ENCODE results near the gene ZNF438. TPM values are rescaled to one million over a fixed set of nuclear protein-coding genes. Genes with fewer than 3 reads are reported as not detected.
"Not testable (repeated sequence)": the region's sequence is repeated elsewhere in the genome, so short reads cannot be mapped to it uniquely, and the experiment has no call there.

Gene ZNF438
- total RNA-seq, 6 experiments from 2014 or later, result 3.0 to 4.6 (median 3.9) TPM

DNA sequence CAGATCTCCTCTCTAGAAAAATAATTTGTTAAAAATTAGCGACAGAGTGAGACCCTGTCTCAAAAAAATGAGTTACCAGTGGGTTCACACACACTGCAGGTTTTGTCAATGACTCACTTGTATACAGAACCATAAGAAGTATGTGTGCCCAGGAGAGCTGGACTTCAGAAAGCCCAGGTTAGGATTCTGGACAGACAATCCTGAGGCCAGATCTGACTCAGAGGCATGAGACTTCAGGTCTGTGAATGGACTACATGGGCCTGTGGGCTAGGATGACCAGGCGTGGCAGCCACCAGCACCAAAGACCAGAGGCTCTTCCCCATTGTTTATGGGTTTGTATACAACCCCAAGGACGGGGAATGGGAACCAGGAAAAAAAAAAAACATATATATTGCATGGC, 9.3 kb upstream of the ZNF438 start:
- no peaks in the 10 kb centered on the region for H3K9me3 Mint-ChIP-seq
- H3K36me3 Mint-ChIP-seq (ENCODE audit: low read depth), result peaks cover 6% of the 10 kb centered on the region; the same call in 1 of the 2 replicates
- peaks cover 1% of the 10 kb centered on the region; the same call in 1 of the 2 replicates for H3K27me3 Mint-ChIP-seq (ENCODE audit: insufficient read depth)
- no peak overlapping the region for H3K27ac Mint-ChIP-seq
- H3K4me3 Mint-ChIP-seq, result no peak overlapping the region
- DNase-seq, result no peak
- no peak for TF ChIP-seq CTCF (IDR thresholded peaks at IDR 0.05)
- peaks cover 15% of the 10 kb centered on the region for H3K4me1 Mint-ChIP-seq (ENCODE audit: low read depth)

DNA sequence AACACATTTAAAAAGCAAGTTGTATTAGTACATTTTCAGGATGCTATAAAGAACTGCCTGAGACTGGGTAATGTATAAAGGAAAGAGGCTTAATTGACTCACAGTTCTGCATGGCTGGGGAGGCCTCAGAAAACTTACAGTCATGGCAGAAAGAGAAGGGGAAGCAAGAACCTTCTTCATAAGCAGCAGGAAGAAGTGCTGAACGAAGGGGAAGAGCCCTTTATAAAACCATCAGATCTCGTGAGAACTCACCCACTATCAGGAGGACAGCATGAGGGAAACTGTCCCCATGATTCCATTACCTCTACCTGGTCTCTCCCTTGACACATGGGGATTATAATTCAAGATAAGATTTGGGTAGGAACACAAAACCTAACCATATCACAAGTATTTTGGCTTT, 7.3 kb upstream of the ZNF438 start:
- not testable (repeated sequence) for H3K9me3 Mint-ChIP-seq; H3K27ac Mint-ChIP-seq; H3K27me3 Mint-ChIP-seq (ENCODE audit: insufficient read depth); DNase-seq; H3K4me3 Mint-ChIP-seq; H3K36me3 Mint-ChIP-seq (ENCODE audit: low read depth)
- H3K4me1 Mint-ChIP-seq (ENCODE audit: low read depth), result peaks cover 33% of the 10 kb centered on the region

DNA sequence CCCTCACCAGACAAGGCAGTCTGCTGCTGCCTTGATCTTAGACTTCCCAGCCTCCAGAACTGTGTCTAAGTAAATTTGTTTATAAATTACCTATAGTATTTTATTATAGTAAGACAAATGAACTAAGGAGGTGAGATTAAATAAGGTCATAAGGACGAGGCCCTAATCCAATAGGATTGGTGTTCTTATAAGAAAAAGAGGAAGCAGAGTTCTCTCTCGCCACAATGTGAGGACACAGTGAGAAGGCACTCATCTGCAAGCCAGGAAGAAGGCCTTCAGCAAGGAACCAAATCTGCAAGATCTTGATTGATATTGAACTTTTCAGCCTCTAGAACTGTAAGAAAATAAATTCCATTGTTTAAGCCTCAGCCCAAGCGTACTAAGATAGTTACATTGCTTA, 6.1 kb upstream of the ZNF438 start:
- H3K27ac Mint-ChIP-seq, result no peak overlapping the region
- peaks cover 43% of the 10 kb centered on the region for H3K4me1 Mint-ChIP-seq (ENCODE audit: low read depth)
- H3K4me3 Mint-ChIP-seq, result no peak overlapping the region
- H3K27me3 Mint-ChIP-seq (ENCODE audit: insufficient read depth), result peaks cover 1% of the 10 kb centered on the region; the same call in 1 of the 2 replicates
- no peak for DNase-seq
- H3K9me3 Mint-ChIP-seq, result no peaks in the 10 kb centered on the region
- TF ChIP-seq CTCF (IDR thresholded peaks at IDR 0.05), result no peak
- H3K36me3 Mint-ChIP-seq (ENCODE audit: low read depth), result no peaks in the 10 kb centered on the region

- Mint-ChIP-seq H3K9me3 (no peaks in the 10 kb centered on the region), H3K4me3 (no peak overlapping the region), H3K36me3 (ENCODE audit: low read depth) (no peaks in the 10 kb centered on the region), H3K27me3 (ENCODE audit: insufficient read depth) (peaks cover 1% of the 10 kb centered on the region; the same call in 1 of the 2 replicates), H3K27ac (peak overlapping the region; percentile 11; the same call in 1 of the 2 replicates), H3K4me1 (ENCODE audit: low read depth) (peaks cover 42% of the 10 kb centered on the region)
- DNase-seq, result no peak
- no peak for TF ChIP-seq CTCF (IDR thresholded peaks at IDR 0.05)
These were observed 4.5 kb upstream of the ZNF438 start for GRCh38 chr10:31036209-31036608.

DNA sequence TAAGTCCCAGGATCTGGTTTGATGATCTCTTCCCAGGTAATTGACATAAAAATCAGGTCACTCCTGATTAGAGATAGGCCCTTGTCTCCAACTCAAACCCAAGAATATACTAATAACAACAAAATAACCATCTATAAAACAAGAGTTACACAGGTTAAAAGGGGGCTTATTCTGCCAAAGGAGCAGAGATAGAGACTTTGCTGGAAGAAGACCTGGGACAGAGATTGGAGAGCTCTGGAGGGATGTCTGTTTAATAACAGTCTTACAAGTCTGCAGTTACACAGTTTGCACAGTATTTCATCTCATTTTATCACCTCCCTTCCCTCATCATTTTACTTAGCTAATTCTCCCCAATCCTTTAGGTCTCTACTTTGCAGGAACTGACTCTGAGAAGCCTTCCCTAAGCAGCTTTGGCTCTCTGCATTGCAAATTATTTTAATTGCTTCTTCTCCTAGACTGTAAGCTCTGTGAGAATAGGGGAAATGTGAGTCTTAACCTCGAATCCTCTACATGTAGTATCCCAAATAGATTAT, 3.7 kb upstream of the ZNF438 start:
- DNase-seq, result no peak
- Mint-ChIP-seq H3K4me1 (ENCODE audit: low read depth) (peaks cover 47% of the 10 kb centered on the region), H3K4me3 (no peak overlapping the region), H3K9me3 (no peaks in the 10 kb centered on the region), H3K27ac (no peak overlapping the region; the same call in 1 of the 2 replicates), H3K36me3 (ENCODE audit: low read depth) (0 out of 2 replicates have a peak, but pooled peaks cover under 1% of the 10 kb centered on the region), H3K27me3 (ENCODE audit: insufficient read depth) (no peaks in the 10 kb centered on the region; the same call in 1 of the 2 replicates)
- TF ChIP-seq CTCF (IDR thresholded peaks at IDR 0.05), result no peak

- no peak for TF ChIP-seq CTCF (IDR thresholded peaks at IDR 0.05)
- peak overlapping the region; percentile 36 for H3K4me3 Mint-ChIP-seq
- peaks cover 57% of the 10 kb centered on the region for H3K4me1 Mint-ChIP-seq (ENCODE audit: low read depth)
- no peaks in the 10 kb centered on the region for H3K9me3 Mint-ChIP-seq
- peak overlapping the region; percentile 59 for H3K27ac Mint-ChIP-seq
- no peaks in the 10 kb centered on the region; the same call in 1 of the 2 replicates for H3K27me3 Mint-ChIP-seq (ENCODE audit: insufficient read depth)
- H3K36me3 Mint-ChIP-seq (ENCODE audit: low read depth), result peaks cover 8% of the 10 kb centered on the region; the same call in 1 of the 2 replicates
- DNase-seq, result peak; percentile 89
These were observed 2.6 kb upstream of the ZNF438 start for GRCh38 chr10:31034098-31034909.

Data from HFFc6 (cell line).